Stimulated activated CD4-positive, alpha-beta T cell treated with anti-CD3 and anti-CD28 coated beads, Interleukin-4, amount 100 ng/mL, for 4 hours (primary cell): ENCODE data around the gene GPRC5A.

Source experiments
- DNase-seq, 2 experiments: peaks; one replicate each; pipeline ENCODE4 v3.0.0-alpha.2; 2020

GPRC5A gene

GRCh38 chr12:12945591-12945990 lies 54.2 kb downstream of the GPRC5A start:
- no peak for DNase-seq

- DNase-seq = no peak
Observed at GRCh38 chr12:12946686-12947355, 55.5 kb downstream of the GPRC5A start.

GRCh38 chr12:12947902-12948301 lies 56.5 kb downstream of the GPRC5A start:
- no peak for DNase-seq

GRCh38 chr12:12951504-12951903 lies 60.1 kb downstream of the GPRC5A start:
- DNase-seq = no peak

- DNase-seq = no peak
Observed at GRCh38 chr12:12952036-12952435, 60.7 kb downstream of the GPRC5A start, which contains the start of gene GPRC5D. Gene GPRC5D (minus strand): TSS chr12:12952170. CDS start chr12:12950384, 1,786 bp downstream.

- DNase-seq = no peak
Observed at GRCh38 chr12:12954356-12954755, 63.0 kb downstream of the GPRC5A start.

- DNase-seq = no peak
Observed at GRCh38 chr12:12954878-12955625, 63.7 kb downstream of the GPRC5A start.

- no peak for DNase-seq
Observed at GRCh38 chr12:12958886-12959285, 67.5 kb downstream of the GPRC5A start.

- no peak for DNase-seq
Observed at GRCh38 chr12:12960639-12961209, 69.4 kb downstream of the GPRC5A start.

GRCh38 chr12:12964255-12964654 lies 72.9 kb downstream of the GPRC5A start:
- DNase-seq = no peak

GRCh38 chr12:12965836-12966235 lies 74.5 kb downstream of the GPRC5A start:
- DNase-seq = no peak
